ENCODE results near the gene KIF9. TPM values are rescaled to one million over a fixed set of nuclear protein-coding genes. Genes with fewer than 3 reads are reported as not detected.

KIF9 gene
- total RNA-seq, 1 experiment from 2014 or later: 7.1 TPM

DNA sequence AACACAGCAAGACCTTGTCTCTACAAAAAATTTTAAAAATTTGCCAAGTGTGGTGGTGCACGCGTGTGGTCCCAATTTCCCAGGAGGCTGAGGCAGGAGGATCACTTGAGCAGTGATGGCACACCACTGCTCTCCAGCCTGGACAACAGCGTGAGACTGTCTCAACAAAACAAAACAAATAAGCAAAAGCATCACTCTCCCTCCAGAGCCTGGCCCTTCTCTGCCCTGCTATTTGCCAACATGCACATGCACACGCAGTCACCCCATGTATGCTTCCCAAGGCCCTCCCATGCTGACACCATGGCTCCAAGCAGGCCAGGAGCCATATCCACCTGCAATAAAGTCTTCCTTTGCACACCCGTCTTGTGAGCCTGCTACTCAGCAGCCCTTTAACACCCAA, 2.1 kb downstream of the KIF9 start:
- TF ChIP-seq, protein P1, sequence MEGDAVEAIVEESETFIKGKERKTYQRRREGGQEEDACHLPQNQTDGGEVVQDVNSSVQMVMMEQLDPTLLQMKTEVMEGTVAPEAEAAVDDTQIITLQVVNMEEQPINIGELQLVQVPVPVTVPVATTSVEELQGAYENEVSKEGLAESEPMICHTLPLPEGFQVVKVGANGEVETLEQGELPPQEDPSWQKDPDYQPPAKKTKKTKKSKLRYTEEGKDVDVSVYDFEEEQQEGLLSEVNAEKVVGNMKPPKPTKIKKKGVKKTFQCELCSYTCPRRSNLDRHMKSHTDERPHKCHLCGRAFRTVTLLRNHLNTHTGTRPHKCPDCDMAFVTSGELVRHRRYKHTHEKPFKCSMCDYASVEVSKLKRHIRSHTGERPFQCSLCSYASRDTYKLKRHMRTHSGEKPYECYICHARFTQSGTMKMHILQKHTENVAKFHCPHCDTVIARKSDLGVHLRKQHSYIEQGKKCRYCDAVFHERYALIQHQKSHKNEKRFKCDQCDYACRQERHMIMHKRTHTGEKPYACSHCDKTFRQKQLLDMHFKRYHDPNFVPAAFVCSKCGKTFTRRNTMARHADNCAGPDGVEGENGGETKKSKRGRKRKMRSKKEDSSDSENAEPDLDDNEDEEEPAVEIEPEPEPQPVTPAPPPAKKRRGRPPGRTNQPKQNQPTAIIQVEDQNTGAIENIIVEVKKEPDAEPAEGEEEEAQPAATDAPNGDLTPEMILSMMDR (IDR thresholded peaks at IDR 0.05; ENCODE audit: insufficient read depth in 1 of 2, low read depth in 1 of 2, low read length in 1 of 2, severe bottlenecking in 1 of 2, unreplicated experiment in 1 of 2): no peak
- Mint-ChIP-seq H3K27ac (ENCODE audit: unreplicated experiment) (no peak overlapping the region), H3K36me3 (ENCODE audit: insufficient read depth, unreplicated experiment) (peaks cover 23% of the 10 kb centered on the region), H3K4me3 (ENCODE audit: unreplicated experiment) (no peak overlapping the region), H3K4me1 (ENCODE audit: low read depth, unreplicated experiment) (no peaks in the 10 kb centered on the region), H3K27me3 (ENCODE audit: insufficient read depth, unreplicated experiment) (no peaks in the 10 kb centered on the region), H3K9me3 (ENCODE audit: unreplicated experiment) (no peaks in the 10 kb centered on the region)
- no peaks in the 10 kb centered on the region for H3K27me3 ChIP-seq (replicated peaks; ENCODE audit: control insufficient read depth, insufficient read depth, low read length)
- CTCF ChIA-PET: no interaction called here
- BruUV-seq (replicated peaks): no TSS peak
- intact Hi-C loops (cut with micrococcal nuclease; ENCODE audit: unreplicated experiment): loop anchor here (5.0 to 10.0 kb wide), 2 partner anchors 104 to 118 kb away; partner anchors contain the start of genes PTPN23 and SETD2
- H3K4me1 ChIP-seq: peaks cover 4% of the 10 kb centered on the region; the same call in 1 of the 2 replicates
- H3K9me3 ChIP-seq: no peaks in the 10 kb centered on the region
- no peak for DNase-seq
- H3K36me3 ChIP-seq (ENCODE audit: control insufficient read depth, insufficient read depth, low read length): no peaks in the 10 kb centered on the region
- POLR2A ChIA-PET: no interaction called here
- no peak overlapping the region for H3K4me3 ChIP-seq (ENCODE audit: low read depth, low read length)

DNA sequence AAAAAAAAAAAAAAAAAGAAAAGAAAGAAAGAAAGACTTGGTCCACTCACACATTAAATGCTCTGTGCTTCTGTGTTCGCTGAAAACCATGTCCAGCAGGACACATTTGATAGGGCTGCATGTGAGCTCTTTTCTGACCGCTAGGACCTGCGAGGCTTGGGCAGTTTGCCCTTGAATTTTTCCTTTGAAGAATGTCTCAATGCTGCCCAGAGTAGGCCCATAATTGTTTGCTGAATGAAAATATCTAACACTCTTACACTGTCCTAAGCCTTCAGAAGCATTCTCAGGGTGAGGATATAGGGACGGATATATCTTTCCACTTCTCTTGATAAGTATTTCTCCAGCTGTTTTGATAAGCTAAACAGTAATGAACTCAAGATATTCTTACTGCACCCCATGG, 6.0 kb downstream of the KIF9 start:
- intact Hi-C loops (cut with micrococcal nuclease; ENCODE audit: unreplicated experiment): no loop called here
- CTCF ChIA-PET: no interaction called here
- H3K4me3 ChIP-seq (ENCODE audit: low read depth, low read length): no peak overlapping the region
- no peaks in the 10 kb centered on the region for H3K27me3 ChIP-seq (replicated peaks; ENCODE audit: control insufficient read depth, insufficient read depth, low read length)
- H3K9me3 ChIP-seq: no peaks in the 10 kb centered on the region
- no peaks in the 10 kb centered on the region for H3K4me1 Mint-ChIP-seq (ENCODE audit: low read depth, unreplicated experiment)
- POLR2A ChIA-PET: interaction anchor here (0.6 kb wide), 1 partner anchor 16 kb away, joined by 5 read pairs; no protein-coding TSS in a partner anchor
- no peak overlapping the region for H3K4me3 Mint-ChIP-seq (ENCODE audit: unreplicated experiment)
- H3K36me3 Mint-ChIP-seq (ENCODE audit: insufficient read depth, unreplicated experiment): peaks cover 7% of the 10 kb centered on the region
- peaks cover 4% of the 10 kb centered on the region; the same call in 1 of the 2 replicates for H3K4me1 ChIP-seq
- TF ChIP-seq, protein P1 (IDR thresholded peaks at IDR 0.05; ENCODE audit: insufficient read depth in 1 of 2, low read depth in 1 of 2, low read length in 1 of 2, severe bottlenecking in 1 of 2, unreplicated experiment in 1 of 2): no peak
- H3K27me3 Mint-ChIP-seq (ENCODE audit: insufficient read depth, unreplicated experiment): no peaks in the 10 kb centered on the region
- H3K9me3 Mint-ChIP-seq (ENCODE audit: unreplicated experiment): no peaks in the 10 kb centered on the region
- BruUV-seq (replicated peaks): no TSS peak
- DNase-seq: no peak
- H3K36me3 ChIP-seq (ENCODE audit: control insufficient read depth, insufficient read depth, low read length): no peaks in the 10 kb centered on the region
- no peak overlapping the region for H3K27ac Mint-ChIP-seq (ENCODE audit: unreplicated experiment)

DNA sequence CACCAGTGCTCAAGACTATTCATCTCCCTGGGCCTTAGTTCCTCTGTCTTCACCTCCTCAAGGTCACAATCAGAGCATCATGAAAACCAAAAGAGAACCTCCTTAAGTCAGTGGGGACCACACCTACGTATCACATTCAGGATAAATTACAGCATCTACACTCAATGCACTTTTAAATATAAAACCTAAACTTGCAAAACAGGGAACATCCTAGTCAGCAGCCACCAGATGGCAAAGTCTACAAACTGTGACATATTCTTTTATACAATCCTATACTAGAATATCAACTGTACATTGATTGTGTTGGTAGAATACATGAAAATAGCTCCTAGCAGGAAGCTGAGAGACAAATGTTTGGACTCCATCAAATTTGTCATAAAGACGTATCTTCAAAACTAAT, 7.9 kb downstream of the KIF9 start:
- H3K27me3 ChIP-seq (replicated peaks; ENCODE audit: control insufficient read depth, insufficient read depth, low read length): no peaks in the 10 kb centered on the region
- BruUV-seq (replicated peaks): no TSS peak
- DNase-seq: no peak
- H3K4me3 ChIP-seq (ENCODE audit: low read depth, low read length): no peak overlapping the region
- TF ChIP-seq, protein P1 (IDR thresholded peaks at IDR 0.05; ENCODE audit: insufficient read depth in 1 of 2, low read depth in 1 of 2, low read length in 1 of 2, severe bottlenecking in 1 of 2, unreplicated experiment in 1 of 2): no peak
- Mint-ChIP-seq H3K4me3 (ENCODE audit: unreplicated experiment) (no peak overlapping the region), H3K36me3 (ENCODE audit: insufficient read depth, unreplicated experiment) (no peaks in the 10 kb centered on the region), H3K27me3 (ENCODE audit: insufficient read depth, unreplicated experiment) (no peaks in the 10 kb centered on the region), H3K27ac (ENCODE audit: unreplicated experiment) (no peak overlapping the region), H3K9me3 (ENCODE audit: unreplicated experiment) (no peaks in the 10 kb centered on the region), H3K4me1 (ENCODE audit: low read depth, unreplicated experiment) (no peaks in the 10 kb centered on the region)
- ChIA-PET POLR2A (no interaction called here), CTCF (no interaction called here)
- no peaks in the 10 kb centered on the region for H3K4me1 ChIP-seq
- no peaks in the 10 kb centered on the region for H3K36me3 ChIP-seq (ENCODE audit: control insufficient read depth, insufficient read depth, low read length)
- H3K9me3 ChIP-seq: no peaks in the 10 kb centered on the region
- intact Hi-C loops (cut with micrococcal nuclease; ENCODE audit: unreplicated experiment): no loop called here
